ENCODE data around the gene CDHR5. TPM values are rescaled to one million over a fixed set of nuclear protein-coding genes. Genes with fewer than 3 reads are reported as not detected.

CDHR5 gene
- total RNA-seq, 1 donor from 2014 or later = 0.24 TPM

DNA sequence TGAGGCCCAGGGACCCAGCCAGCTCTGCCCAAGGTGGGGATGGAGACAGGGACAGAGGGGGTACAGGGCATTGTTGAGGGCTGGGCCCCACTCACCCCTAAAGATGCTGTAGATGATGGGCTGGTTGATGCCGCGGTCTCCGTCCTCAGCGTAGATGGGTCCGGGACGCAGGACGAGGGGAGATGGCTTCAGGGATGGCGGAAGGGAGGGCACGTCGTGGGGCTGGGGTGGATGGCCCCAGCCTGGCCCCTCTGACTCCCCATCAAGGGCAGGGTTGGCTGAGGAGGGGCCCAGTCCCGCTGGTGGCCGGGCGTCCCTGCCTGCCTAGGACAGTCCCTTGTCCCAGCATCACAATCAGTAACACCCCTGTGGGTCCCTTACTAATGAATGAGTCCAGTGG, 4.6 kb downstream of the CDHR5 start:
- no peak overlapping the region for H3K27ac Mint-ChIP-seq
- DNase-seq (ENCODE audit: low spot score, unreplicated experiment) = no peak
- no peaks in the 10 kb centered on the region for H3K27me3 Mint-ChIP-seq
- H3K36me3 Mint-ChIP-seq (ENCODE audit: insufficient read depth) = no peaks in the 10 kb centered on the region
- H3K4me1 Mint-ChIP-seq (ENCODE audit: low read depth) = peaks cover 2% of the 10 kb centered on the region
- no peaks in the 10 kb centered on the region for H3K9me3 Mint-ChIP-seq (ENCODE audit: low read depth)
- H3K4me3 Mint-ChIP-seq (ENCODE audit: low read depth) = no peak overlapping the region
- TF ChIP-seq, protein P1, sequence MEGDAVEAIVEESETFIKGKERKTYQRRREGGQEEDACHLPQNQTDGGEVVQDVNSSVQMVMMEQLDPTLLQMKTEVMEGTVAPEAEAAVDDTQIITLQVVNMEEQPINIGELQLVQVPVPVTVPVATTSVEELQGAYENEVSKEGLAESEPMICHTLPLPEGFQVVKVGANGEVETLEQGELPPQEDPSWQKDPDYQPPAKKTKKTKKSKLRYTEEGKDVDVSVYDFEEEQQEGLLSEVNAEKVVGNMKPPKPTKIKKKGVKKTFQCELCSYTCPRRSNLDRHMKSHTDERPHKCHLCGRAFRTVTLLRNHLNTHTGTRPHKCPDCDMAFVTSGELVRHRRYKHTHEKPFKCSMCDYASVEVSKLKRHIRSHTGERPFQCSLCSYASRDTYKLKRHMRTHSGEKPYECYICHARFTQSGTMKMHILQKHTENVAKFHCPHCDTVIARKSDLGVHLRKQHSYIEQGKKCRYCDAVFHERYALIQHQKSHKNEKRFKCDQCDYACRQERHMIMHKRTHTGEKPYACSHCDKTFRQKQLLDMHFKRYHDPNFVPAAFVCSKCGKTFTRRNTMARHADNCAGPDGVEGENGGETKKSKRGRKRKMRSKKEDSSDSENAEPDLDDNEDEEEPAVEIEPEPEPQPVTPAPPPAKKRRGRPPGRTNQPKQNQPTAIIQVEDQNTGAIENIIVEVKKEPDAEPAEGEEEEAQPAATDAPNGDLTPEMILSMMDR (IDR thresholded peaks at IDR 0.05; ENCODE audit: unreplicated experiment) = no peak

DNA sequence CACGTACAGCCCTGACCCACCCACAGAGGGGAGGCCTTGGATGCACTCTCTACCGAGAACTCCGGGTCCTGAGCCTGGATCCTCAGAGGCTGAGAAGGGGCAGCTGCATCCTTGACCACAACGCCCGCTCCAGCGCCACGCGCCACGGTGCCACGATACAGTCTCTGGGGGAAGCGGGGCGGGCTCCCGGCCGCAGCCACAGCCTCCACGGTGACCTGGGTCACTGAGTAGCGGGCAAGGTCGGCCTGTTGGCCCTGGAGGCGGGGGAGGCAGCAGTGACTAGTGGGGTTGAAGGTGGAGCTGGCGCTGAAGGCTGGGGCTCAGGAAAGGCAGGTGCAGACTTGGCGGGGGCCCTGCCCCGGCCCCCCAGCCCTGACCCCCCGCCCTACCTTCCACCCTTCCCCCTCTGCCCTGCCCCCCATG, 5.1 kb downstream of the CDHR5 start:
- Mint-ChIP-seq H3K27me3 (no peaks in the 10 kb centered on the region), H3K4me3 (ENCODE audit: low read depth) (no peak overlapping the region), H3K36me3 (ENCODE audit: insufficient read depth) (no peaks in the 10 kb centered on the region), H3K9me3 (ENCODE audit: low read depth) (no peaks in the 10 kb centered on the region), H3K27ac (no peak overlapping the region), H3K4me1 (ENCODE audit: low read depth) (peaks cover 2% of the 10 kb centered on the region)
- TF ChIP-seq, protein P1 (IDR thresholded peaks at IDR 0.05; ENCODE audit: unreplicated experiment) = no peak
- DNase-seq (ENCODE audit: low spot score, unreplicated experiment) = no peak

DNA sequence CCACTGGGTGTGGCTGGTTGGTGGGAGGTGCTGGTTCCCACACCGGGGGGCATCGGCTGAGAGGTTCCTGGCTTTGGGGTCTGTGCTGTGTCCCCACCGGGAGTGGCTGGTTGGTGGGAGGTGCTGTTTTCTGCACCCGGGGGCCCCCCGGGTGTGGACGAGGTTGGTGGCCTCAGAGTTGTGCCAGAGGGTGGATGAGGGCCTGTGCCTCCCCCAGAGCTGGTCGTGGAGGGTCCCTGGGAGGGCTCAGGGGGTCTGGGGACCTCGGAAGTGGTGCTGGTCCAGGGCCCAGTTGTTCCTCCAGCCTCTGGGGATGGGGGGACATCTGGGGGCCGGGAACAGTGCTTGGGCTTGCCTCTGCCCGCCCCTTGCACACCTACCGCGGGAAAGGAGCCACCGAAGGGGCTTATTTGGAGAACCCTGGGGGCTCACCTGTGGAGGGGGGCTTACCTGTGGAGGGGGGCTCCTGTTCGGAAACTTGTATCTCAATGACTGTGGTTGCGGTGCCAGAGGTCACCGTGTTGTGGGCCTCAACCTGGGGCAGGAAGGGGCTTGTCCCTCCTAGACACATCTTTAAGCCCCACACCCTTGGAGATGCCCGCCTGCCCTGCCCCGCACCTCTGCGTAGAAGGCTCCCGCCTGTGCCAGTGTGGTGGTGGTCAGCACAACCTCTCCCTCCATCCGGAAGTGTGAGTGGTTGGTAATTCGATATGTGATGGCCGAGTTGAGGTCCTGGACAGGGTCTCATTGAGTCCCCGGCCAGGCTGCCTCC, 5.7 kb downstream of the CDHR5 start:
- Mint-ChIP-seq H3K9me3 (ENCODE audit: low read depth) (no peaks in the 10 kb centered on the region), H3K4me1 (ENCODE audit: low read depth) (peaks cover 2% of the 10 kb centered on the region), H3K27me3 (no peaks in the 10 kb centered on the region), H3K27ac (peak overlapping the region; percentile 33), H3K4me3 (ENCODE audit: low read depth) (no peak overlapping the region), H3K36me3 (ENCODE audit: insufficient read depth) (no peaks in the 10 kb centered on the region)
- TF ChIP-seq, protein P1 (IDR thresholded peaks at IDR 0.05; ENCODE audit: unreplicated experiment) = no peak
- DNase-seq (ENCODE audit: low spot score, unreplicated experiment) = no peak

DNA sequence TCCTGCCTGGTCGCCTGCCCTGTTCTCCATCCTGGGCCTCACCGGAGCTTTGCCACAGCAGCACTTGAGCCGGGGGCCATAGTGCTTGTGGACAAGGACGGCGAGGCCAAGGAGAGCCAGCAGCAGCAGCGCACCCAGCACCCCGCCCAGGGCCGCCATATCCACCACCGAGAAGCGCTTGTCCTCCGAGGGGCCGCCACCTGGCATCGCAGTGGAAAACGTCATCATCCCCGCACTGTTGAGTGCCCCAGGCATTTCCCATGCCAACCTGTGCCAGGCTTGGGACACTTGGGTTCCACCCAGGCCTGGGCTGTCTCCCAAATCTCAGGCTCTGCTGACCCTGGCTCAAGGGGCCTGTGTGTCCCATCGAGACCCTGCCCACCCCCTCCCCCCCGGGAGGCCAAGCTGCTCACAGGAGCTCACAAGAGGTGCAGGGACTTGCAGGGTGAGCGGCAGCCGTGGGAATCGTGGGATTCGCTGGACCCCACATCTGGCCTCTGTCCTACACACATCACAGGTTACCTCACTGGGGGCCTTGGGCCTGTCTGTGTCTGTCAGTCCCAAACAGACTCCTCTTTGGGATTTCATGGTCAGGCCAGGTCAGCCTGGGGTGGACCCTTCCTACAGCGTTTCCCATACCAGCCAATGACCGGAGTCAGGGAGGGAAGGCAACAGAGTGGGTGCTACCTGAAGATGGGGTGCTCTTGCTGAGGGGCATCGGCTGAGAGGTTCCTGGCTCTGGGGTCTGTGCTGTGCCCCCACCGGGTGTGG, 6.7 kb downstream of the CDHR5 start:
- Mint-ChIP-seq H3K27ac (peak overlapping the region; percentile 33), H3K9me3 (ENCODE audit: low read depth) (no peaks in the 10 kb centered on the region), H3K36me3 (ENCODE audit: insufficient read depth) (no peaks in the 10 kb centered on the region), H3K27me3 (no peaks in the 10 kb centered on the region), H3K4me3 (ENCODE audit: low read depth) (no peak overlapping the region), H3K4me1 (ENCODE audit: low read depth) (peaks cover 2% of the 10 kb centered on the region)
- TF ChIP-seq, protein P1 (IDR thresholded peaks at IDR 0.05; ENCODE audit: unreplicated experiment) = no peak
- DNase-seq (ENCODE audit: low spot score, unreplicated experiment) = no peak

DNA sequence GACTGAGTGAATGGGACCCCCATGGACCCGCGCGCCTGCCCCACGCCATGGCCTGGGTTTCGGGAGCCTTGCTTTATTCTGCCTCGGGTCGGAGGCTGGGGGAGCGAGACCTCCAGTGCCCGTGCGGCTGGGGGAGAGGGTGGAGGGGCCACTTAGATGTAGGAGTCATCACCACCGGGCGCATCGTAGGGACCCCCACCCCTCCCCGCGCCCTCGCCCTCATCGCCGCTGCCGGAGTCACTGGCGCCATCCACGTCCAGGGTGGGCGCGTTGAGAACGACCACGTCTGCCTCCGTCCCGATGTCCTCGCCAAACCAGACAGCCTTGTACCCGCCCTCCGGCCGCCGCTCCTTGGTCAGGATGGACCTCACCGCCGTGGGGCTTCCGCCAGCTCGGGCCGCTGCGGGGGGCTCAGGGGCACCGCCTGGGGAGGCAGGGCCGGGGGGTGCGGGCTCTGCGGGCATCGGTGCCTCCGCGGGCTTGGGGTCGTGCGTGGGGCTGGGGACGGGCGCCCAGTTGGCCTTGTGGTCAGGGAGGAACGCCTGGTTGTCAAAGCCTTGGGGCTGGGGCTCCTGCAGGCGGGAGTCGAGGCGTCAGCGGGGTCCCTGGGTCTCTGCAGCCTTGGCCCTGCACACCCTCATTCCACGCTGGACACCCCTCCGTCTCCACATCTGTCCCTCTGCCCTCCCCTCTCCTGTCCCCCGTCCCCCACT, 7.4 kb downstream of the CDHR5 start:
- H3K9me3 Mint-ChIP-seq (ENCODE audit: low read depth) = no peaks in the 10 kb centered on the region
- no peak overlapping the region for H3K27ac Mint-ChIP-seq
- no peaks in the 10 kb centered on the region for H3K27me3 Mint-ChIP-seq
- no peaks in the 10 kb centered on the region for H3K36me3 Mint-ChIP-seq (ENCODE audit: insufficient read depth)
- TF ChIP-seq, protein P1 (IDR thresholded peaks at IDR 0.05; ENCODE audit: unreplicated experiment) = no peak
- DNase-seq (ENCODE audit: low spot score, unreplicated experiment) = no peak
- peaks cover 2% of the 10 kb centered on the region for H3K4me1 Mint-ChIP-seq (ENCODE audit: low read depth)
- H3K4me3 Mint-ChIP-seq (ENCODE audit: low read depth) = no peak overlapping the region

Data from progenitor cell of endocrine pancreas (in vitro differentiated cells).